NCI-H128 (cell line): ENCODE data around the gene PITX1.
"Not testable (repeated sequence)": the region's sequence is repeated elsewhere in the genome, so short reads cannot be mapped to it uniquely, and the experiment has no call there.

Experiments
- DNase-seq: peaks from one replicate; lab custom pipeline; 2025; ENCODE audit not compliant: unreplicated experiment; lab: John Stamatoyannopoulos, UW

Gene PITX1

DNA sequence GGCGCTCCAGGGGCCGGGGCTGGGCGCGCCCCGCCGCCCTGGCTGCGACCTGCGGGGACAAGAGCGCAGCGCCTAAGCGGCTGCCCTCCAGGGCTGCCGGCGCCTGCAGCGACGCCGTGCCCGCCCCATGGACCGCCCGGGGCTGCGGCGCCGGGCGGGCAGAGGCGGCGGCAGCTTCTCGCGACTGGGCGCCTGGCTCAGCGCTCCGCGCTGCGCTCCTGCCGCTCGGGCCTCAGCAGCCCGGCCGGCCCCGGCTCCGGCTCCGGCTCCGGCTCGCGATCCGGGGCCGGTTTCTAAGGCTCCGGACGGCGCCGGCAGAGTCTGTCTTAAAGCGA is at the start of gene PITX1:
TSS of gene PITX1 (minus strand) at position 328 of the 335 bp plus-strand sequence. CDS start 347 bp downstream, outside the sequence.
- no peak for DNase-seq

DNA sequence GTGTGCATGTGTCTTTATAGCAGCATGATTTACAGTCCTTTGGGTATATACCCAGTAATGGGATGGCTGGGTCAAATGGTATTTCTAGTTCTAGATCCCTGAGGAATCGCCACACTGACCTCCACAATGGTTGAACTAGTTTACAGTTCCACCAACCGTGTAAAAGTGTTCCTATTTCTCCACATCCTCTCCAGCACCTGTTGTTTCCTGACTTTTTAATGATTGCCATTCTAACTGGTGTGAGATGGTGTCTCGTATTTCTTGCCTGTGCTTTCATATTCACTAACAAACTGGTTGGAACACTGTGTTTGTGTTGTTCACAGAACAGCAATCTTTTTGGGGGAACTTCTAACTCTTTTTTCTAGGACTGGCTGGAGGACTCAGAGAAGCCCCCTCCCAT is 49.3 kb upstream of the PITX1 start:
- DNase-seq = not testable (repeated sequence)

DNA sequence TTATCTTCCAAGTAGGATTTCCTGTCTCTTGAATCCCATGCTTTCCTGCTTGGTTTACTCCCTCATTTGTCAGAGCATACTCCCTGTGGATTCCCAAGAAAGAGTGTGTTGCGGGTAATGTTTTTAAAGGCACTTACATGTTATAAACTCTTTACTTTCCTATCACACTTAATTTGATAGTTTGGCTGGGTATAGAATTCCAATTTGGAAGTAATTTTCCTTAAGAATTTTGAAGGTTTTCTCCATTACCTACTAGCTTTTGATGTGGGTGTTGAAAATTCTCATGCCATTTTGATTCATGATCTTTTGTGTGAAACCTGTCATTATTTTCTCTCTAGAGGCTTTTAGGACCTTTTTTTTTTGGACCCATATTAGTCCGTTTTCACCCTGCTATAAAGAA is 47.2 kb upstream of the PITX1 start:
- no peak for DNase-seq

DNA sequence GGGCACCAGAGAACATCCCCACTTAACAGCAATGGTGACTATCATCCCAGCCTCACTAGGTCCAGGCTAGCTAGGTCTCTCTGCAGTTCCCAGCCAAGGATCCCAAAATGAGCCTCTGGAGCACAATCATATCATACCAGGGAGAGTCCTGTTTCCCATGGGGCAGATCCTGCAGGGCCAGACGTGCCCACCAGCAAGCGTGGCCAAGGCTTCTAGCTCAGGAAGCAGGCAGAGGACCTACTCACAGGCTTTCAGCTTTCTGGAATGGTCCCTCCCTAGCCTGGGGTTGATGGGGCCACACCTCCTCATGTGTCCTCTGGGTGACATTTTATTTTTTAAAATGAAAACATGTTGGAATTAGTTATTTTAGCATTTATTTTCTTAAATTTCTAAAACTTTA is 45.7 kb upstream of the PITX1 start:
- no peak for DNase-seq

DNA sequence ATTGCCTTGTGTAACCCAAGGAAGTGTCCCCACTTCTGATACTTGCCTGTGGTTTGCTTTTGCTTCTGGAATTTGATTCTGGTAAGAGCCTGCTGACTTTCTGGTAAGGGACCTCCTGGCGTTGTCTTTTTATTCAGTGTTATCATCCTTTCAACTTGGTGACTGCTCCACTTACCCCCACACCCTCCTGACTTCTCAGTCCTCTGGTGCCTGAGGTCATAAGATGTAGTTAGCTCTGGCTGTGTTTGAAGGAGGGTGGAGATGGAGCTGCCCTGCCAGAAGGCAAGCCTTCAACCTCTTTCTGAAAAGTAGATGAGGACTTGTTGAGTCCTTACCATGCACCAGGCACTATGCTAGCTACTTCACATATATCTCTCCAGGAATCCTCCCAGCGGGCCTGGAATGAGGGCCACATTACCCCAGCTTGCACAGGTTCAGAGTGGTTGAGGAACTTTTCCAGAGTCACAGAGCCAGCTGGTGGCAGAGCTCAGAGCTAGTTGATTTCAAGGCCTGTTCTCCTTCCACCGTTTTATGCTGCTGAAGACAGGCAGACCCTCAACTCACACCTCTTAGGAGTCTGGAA is 45.2 kb upstream of the PITX1 start:
- no peak for DNase-seq

- DNase-seq = no peak
Measured at GRCh38 chr5:135076801-135077200, 42.8 kb upstream of the PITX1 start.

DNA sequence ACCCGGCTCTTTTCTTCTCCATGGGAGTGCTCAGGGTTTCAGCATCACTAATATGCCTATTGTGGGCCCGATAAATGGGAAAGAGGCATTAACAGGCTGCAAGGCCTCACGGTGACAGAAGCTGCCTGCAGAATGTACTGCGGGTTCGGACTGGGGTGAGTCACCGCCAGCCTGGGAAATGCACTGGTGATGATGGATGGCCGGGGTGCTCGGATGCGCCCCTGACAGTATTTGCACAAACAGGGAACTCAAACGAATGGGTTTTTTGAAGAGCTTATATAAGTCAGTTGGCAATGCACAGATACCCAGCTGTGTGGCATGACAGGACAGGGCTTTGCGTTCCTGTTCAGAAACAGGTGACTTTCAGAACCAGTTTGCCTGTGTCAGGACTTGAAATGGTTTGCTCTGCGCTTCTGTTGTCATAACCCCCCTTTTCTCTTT is 42.0 kb upstream of the PITX1 start:
- DNase-seq = no peak

DNA sequence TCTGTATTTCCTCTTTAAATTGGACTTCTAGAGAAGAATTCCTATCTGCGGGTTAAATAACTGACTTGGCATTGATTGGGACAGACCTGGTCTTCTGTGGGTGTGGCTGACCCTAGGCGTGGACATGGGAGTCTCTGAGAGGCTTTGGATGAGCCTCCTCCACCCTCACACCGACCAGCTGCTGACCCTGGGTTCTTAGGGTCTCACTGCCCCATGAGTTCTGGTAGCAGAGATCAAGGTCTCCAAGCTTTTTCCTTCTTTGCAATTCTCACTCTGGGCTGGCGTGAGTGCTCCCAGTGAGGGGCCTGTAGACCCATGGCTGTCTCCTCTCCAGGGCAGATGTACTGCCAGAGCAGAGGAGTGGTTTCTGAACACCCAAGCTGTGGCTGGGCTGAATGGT is 41.6 kb upstream of the PITX1 start:
- DNase-seq = no peak

DNA sequence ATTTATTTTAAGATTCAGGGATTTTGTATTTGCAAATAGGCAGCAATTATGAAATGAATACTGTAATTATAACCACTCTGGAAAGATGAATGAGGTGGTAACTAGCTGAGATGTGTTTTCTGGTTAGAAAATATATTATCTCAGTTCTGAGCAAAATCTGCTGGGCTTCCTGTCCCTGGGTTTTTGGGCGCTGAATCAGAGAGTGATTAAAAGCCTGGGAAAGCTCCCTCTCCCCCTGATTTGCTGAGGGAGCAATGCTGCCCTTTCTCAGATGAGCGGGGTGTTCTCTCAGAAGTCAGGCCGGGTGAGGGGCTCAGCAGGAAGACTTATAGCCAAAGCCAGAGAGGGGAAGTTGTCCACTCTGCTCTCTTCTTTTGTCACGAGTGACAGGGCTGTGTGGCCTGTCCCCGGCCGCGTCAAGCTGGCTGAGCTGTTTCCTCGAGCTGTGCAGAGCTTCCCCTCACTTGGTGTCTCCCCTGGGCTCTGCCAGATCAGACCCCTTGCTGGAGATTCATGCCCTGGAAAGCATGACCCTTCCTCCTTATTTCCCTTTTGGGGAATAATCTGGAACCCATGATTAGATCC is 39.8 kb upstream of the PITX1 start:
- no peak for DNase-seq

GRCh38 chr5:135072387-135073281 is 38.6 kb upstream of the PITX1 start:
- no peak for DNase-seq

DNA sequence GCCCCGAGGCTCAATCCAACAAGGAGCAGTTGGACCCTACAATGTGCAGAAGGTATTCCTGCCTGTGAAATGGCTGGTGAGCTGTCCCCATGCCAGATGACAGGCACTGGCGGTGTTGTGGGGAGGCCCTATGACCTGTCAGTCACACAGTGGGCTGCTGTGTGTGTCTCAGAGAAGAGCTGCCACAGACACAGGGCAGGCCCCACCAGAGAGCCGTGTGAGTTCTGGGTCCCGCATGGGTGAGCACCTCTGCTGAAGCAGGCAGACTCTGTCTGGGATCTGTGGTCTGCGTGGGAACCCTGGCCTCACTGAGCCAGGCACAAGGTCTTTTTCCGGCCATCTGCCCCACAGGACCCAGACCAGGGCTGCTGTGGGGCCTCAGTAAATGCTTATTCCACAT is 37.3 kb upstream of the PITX1 start:
- DNase-seq = no peak

- no peak for DNase-seq
Measured at GRCh38 chr5:135069895-135070657, 36.0 kb upstream of the PITX1 start.

DNA sequence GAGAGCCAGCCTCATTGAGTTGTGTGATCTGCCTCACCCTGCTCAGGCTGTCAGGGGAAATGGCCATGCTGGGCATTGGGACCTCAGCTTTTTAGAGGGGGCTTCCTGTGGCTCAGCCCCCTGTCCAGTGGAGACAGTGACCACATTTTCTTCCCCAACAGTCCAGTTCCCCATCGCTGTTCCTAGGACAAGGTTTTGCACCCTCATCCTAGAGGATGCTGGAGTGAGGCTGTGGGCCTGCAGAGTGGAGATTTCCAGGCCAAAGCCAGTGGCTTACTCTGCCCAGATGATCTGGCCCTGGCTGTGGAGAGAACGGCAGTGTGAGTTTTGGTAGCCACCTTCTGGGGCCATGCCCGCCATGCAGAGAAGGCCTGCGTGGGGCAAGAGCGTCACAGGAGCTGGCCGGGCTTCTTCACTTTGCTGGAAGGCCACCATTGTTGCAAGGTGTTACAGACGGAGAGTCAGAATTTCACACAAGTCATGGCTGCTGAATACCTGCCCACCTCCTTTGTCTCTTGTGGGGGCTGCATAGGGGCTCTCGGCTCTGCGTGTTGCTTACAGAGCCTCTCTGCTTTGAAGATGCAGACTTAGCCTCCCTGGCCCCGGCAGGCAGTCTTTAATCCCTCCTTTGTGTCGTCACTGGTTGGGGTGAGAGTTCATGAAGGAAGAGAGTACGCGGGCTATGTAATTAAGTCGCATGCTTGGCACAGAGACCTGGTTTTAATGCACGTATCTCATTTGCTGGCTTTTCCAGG is 35.2 kb upstream of the PITX1 start:
- no peak for DNase-seq

DNA sequence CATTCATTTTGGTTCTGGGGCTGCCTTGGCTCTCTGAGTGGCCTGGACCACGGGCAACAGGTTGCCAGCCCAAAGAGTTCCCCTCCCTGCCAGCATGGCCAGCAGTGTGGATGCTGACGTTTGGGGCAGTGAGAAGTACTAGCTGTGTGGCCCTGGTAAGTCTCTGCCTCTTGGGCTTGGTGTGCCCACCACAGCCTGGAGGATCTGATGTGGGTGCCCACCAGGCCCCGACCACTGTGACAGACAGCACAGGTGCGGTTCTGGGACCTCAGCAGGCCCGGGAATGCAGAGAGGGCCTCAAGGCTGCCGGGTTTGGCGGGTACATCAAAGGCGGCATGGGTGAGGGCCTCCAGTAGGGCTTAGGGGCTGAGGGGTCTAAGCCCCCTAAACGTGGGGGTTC is 33.6 kb upstream of the PITX1 start:
- DNase-seq = no peak

- no peak for DNase-seq
Measured at GRCh38 chr5:135066781-135067180, 32.8 kb upstream of the PITX1 start.

DNA sequence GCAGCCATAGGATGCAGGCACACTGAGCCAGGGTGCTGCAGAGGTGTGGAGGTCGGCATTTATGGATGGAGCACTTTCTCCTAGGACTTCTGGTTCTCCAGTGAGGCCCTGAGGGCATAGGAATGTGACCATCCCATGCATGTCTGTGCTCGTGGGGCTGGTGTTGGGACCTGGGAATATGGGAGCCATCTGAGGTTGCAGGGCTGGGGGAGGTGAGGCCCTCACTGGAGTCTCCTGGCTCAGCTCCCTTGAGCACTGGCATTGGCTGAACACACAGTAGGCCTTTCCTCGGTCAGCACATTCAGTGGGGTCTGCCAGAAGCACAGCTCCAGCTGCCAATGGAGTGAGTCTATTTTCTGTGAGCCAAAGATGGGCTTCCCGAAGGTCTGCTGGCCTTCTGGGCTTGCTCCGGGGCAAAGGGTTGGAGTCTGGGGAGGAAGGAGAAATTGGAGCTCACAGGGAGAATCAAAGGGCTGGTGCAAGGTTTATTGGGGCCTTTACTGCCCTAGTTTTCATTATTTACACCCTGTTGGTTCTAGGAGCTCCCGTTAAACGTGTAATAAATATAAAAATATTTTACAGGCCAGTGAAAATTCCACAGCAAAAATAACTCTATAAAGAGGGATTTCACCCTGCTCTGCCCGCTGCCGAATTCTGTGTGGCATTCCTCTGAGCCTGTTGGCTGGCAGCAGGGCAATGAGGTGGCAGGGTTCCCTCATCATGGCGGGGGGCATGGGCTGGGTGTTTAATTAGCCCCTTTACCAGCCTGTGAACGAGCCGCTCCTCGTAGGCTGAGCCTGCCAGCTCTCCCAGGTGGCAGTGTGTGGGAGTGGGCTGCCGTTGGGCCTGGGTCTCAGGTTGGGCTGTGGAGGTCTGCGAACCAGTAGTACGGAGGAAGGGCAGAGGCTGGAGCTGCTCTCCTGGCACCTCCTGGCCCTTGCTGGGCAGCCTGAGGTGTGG is 31.6 kb upstream of the PITX1 start:
- no peak for DNase-seq

GRCh38 chr5:135064235-135064570 is 30.2 kb upstream of the PITX1 start:
- no peak for DNase-seq

- DNase-seq = no peak
Measured at GRCh38 chr5:135063511-135064234, 29.6 kb upstream of the PITX1 start.

DNA sequence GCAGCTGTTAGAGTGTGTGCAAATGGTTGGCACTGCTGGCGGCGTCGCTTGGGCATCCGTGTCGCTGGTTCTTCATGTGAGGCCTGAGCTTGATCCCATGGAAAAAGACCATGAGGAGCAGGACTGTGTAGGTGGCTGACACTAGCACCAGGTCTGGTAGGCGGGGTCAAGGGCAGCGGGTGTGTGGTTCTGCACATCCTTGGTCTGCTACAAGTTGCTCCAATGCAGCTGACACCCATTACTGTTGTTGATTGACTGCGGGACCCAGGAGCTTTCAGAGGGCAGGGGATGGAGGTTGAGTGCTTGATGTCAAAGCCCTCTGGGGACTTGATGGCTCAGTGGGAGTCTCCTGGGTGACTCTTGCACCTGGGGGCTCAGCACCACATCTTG is 29.0 kb upstream of the PITX1 start:
- no peak for DNase-seq
